Mesothelial cell of epicardium (in vitro differentiated cells): ENCODE measurements around the gene CORO6. TPM values are rescaled to one million over a fixed set of nuclear protein-coding genes. Genes with fewer than 3 reads are reported as not detected.
"Not testable (repeated sequence)": the region's sequence is repeated elsewhere in the genome, so short reads cannot be mapped to it uniquely, and the experiment has no call there.

Source experiments
- DNase-seq, 2 experiments: peaks; one replicate each; pipeline ENCODE4 v3.0.0; 2021; ENCODE audit warnings: low spot score in 2 of 2; ENCODE audit not compliant: unreplicated experiment in 2 of 2
- H3K27ac Mint-ChIP-seq: 2 replicates; pipeline ENCODE4 v1.8.0; 2021; ENCODE audit warnings: mixed read lengths
- H3K27me3 Mint-ChIP-seq: 2 replicates; pipeline ENCODE4 v1.8.0; 2021; ENCODE audit warnings: low read depth, mixed read lengths
- H3K36me3 Mint-ChIP-seq: 2 replicates; pipeline ENCODE4 v1.8.0; 2021; ENCODE audit warnings: mixed read lengths
- H3K4me1 Mint-ChIP-seq: 2 replicates; pipeline ENCODE4 v1.8.0; 2021; ENCODE audit warnings: mixed read lengths
- H3K4me3 Mint-ChIP-seq: 2 replicates; pipeline ENCODE4 v1.8.0; 2021; ENCODE audit warnings: mild to moderate bottlenecking, moderate library complexity, mixed read lengths
- H3K9me3 Mint-ChIP-seq: 2 replicates; pipeline ENCODE4 v1.8.0; 2021; ENCODE audit warnings: mixed read lengths
- total RNA-seq: library from RNA; stranded (reverse); gene quantifications from 3 replicates; pipeline ENCODE4 v1.2.1, GENCODE V29; 2021
- TF ChIP-seq, protein P1 (sequence below): fragments of 200-600 bp; sonication (generic); IDR thresholded peaks from one replicate; pipeline ENCODE4 v1.5.0; 2021; ENCODE audit warnings: antibody characterized with exemption; ENCODE audit not compliant: unreplicated experiment

The CORO6 gene
- total RNA-seq, 1 donor from 2014 or later = 3.4 TPM

DNA sequence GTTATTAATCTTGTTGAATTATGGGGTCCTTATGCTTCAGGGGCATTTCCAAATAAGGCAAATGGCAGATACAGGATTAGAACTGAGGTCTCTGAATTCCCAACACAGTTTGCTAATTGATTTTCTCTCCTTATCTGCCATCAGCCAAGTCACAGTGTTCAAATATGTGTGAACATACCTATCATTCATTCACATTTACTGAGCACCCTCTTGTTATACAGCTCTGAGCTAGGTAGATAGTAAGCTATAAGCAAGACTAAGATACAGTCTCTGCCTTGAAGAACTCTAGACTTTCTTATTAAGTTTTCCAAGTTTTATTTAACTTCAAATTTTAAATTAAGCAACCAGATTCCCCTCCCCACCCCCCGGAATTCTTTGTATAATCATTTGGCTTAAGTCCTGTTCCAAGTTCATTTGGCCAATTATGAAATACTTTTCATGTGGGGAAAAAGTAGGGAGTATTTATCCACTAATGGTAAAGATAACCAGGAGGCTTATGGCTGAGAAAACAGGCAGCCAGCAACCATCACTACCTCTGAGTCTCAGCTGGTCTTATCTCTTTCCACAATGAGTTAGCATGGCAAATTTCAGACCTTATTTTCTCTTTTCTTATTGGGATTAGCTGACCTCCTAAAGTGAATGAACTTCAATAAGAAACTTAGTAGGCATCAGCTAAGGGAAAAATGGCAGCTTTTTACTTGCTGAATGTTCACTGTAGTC, 31.4 kb upstream of the CORO6 start:
- TF ChIP-seq, protein P1, sequence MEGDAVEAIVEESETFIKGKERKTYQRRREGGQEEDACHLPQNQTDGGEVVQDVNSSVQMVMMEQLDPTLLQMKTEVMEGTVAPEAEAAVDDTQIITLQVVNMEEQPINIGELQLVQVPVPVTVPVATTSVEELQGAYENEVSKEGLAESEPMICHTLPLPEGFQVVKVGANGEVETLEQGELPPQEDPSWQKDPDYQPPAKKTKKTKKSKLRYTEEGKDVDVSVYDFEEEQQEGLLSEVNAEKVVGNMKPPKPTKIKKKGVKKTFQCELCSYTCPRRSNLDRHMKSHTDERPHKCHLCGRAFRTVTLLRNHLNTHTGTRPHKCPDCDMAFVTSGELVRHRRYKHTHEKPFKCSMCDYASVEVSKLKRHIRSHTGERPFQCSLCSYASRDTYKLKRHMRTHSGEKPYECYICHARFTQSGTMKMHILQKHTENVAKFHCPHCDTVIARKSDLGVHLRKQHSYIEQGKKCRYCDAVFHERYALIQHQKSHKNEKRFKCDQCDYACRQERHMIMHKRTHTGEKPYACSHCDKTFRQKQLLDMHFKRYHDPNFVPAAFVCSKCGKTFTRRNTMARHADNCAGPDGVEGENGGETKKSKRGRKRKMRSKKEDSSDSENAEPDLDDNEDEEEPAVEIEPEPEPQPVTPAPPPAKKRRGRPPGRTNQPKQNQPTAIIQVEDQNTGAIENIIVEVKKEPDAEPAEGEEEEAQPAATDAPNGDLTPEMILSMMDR = no peak
- no peak overlapping the region for H3K4me3 Mint-ChIP-seq
- no peak for DNase-seq
- peaks cover 11% of the 10 kb centered on the region for H3K36me3 Mint-ChIP-seq
- peaks cover 10% of the 10 kb centered on the region for H3K4me1 Mint-ChIP-seq
- H3K27me3 Mint-ChIP-seq = no peaks in the 10 kb centered on the region
- H3K27ac Mint-ChIP-seq = peak overlapping the region; percentile 21
- H3K9me3 Mint-ChIP-seq = no peaks in the 10 kb centered on the region

DNA sequence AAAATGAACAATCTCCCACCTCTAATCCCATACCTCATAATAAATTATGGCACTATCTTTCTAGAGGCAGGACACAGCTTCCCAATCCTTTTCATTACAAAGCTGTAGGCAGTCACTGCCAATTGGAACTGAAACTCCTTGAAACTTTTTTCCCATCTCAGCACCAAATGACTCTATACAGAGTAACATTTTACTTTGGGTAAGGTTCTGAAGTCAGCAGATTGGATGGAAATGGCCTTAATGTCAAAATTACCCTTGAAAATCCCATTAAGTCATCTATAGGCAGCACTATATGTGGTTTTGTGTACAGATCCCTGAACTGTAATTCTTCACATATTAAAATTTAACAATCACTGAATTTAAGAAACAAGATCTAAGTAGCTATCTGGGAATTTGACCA, 30.3 kb upstream of the CORO6 start:
- peaks cover 10% of the 10 kb centered on the region for H3K4me1 Mint-ChIP-seq

DNA sequence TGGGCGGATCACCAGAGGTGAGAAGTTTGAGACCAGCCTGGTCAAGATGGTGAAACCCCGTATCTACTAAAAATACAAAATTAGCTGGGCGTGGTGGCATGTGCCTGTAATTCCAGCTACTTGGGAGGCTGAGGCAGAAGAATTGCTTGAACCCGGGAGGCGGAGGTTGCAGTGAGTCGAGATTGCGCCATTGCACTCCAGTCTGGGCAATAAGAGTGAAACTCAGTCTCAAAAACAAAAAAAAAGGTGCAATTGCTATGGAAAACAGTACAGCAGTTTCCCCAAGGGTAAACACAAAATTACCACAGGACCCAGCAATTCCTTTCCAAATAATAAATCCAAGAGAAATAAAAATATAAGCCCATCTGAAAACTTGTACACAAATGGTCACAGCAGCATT, 29.2 kb upstream of the CORO6 start:
- H3K27ac Mint-ChIP-seq, H3K36me3 Mint-ChIP-seq, H3K4me3 Mint-ChIP-seq, H3K9me3 Mint-ChIP-seq, H3K27me3 Mint-ChIP-seq, H3K4me1 Mint-ChIP-seq, DNase-seq: not testable (repeated sequence)

More for the DNA sequence above, 30.3 kb upstream of the CORO6 start:
- DNase-seq = no peak
- Mint-ChIP-seq H3K27me3 (no peaks in the 10 kb centered on the region), H3K27ac (no peak overlapping the region), H3K9me3 (no peaks in the 10 kb centered on the region), H3K36me3 (peaks cover 10% of the 10 kb centered on the region), H3K4me3 (no peak overlapping the region)
- TF ChIP-seq, protein P1 = no peak

DNA sequence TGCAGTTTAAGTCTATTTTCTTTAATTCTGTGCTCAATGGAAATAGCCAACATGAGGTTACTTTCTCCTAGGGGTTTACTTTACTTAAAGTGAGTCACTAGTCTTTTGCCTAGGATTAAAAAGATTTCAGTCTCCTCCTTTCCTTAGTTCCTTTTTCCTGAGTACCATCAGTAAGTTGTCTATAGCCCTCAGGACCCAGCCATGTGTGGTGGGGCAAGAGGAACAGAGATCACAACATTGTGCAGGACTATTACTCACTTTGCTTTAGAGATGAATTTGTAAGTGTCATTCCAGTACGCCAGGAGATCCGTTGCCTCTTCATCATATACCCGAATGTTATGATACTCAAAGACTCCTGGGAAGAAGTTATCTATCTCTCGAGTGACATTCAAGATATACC, 27.7 kb upstream of the CORO6 start:
- no peak overlapping the region for H3K27ac Mint-ChIP-seq
- H3K4me1 Mint-ChIP-seq = peaks cover 15% of the 10 kb centered on the region
- no peak for DNase-seq
- H3K9me3 Mint-ChIP-seq = no peaks in the 10 kb centered on the region
- H3K27me3 Mint-ChIP-seq = no peaks in the 10 kb centered on the region
- peaks cover 1% of the 10 kb centered on the region for H3K36me3 Mint-ChIP-seq
- no peak overlapping the region for H3K4me3 Mint-ChIP-seq
- TF ChIP-seq, protein P1 = no peak

DNA sequence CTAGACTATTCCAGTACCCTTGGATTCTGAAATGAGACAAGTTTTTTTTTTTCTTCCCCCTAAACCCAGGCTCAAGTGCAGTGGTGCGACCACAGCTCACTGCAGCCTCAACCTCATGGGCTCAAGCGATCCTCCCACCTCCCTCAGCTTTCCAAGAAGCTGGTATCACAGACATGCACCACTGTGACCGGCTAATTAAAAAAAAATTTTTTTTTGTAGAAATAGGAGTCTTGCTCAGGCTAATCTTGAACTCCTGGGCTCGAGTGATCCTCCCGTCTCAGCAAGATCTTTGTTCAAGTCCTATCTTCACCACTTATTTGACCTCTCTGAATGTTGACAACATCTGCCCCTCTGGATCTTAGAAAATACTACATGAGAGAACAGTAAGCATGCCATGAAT, 26.6 kb upstream of the CORO6 start:
- TF ChIP-seq, protein P1 = no peak
- Mint-ChIP-seq H3K4me3 (no peak overlapping the region), H3K36me3 (peaks cover 7% of the 10 kb centered on the region), H3K4me1 (peaks cover 13% of the 10 kb centered on the region), H3K27me3 (no peaks in the 10 kb centered on the region), H3K27ac (no peak overlapping the region), H3K9me3 (no peaks in the 10 kb centered on the region)
- no peak for DNase-seq

DNA sequence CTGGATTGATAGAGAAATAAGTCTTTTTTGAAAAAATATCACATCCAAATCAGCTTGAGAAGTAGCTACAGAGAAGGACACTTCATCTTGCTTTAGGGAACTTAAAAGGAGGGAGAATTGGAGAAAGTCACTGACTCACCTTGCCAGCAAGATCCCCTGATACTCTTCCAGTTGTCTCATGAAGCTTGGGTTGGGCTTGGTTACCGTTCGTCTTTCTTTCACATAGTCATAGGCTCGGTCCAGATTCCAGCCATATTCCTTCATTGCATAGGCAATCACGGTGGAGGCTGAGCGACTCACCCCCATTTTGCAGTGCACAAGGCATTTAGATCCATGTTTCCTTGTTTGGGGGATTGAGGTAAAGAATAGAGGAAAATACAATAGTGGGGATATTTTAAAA, 25.3 kb upstream of the CORO6 start:
- H3K36me3 Mint-ChIP-seq = peaks cover 7% of the 10 kb centered on the region
- no peak overlapping the region for H3K4me3 Mint-ChIP-seq
- TF ChIP-seq, protein P1 = no peak
- H3K27me3 Mint-ChIP-seq = no peaks in the 10 kb centered on the region
- peaks cover 10% of the 10 kb centered on the region for H3K4me1 Mint-ChIP-seq
- DNase-seq = no peak
- no peaks in the 10 kb centered on the region for H3K9me3 Mint-ChIP-seq
- H3K27ac Mint-ChIP-seq = no peak overlapping the region
